HG02759 (cell line): ENCODE measurements around the gene IER5.
"Not testable (repeated sequence)": the region's sequence is repeated elsewhere in the genome, so short reads cannot be mapped to it uniquely, and the experiment has no call there.

Experiments used
- ATAC-seq: cut with Tn5 transposase; IDR thresholded peaks from one replicate; pipeline ENCODE4 v1.9.1; 2021; ENCODE audit warnings: mild to moderate bottlenecking, moderate library complexity; ENCODE audit not compliant: unreplicated experiment

Gene IER5

GRCh38 chr1:181088079-181089016 lies at the start of gene IER5:
Gene IER5, plus strand, starts transcription at chr1:181088700. Its CDS starts 203 bp downstream, at chr1:181088903.
- ATAC-seq, result peak; percentile 76

- no peak for ATAC-seq
These were observed 48.1 kb upstream of the IER5 start for GRCh38 chr1:181040284-181040865.

GRCh38 chr1:181043025-181043888 lies 45.2 kb upstream of the IER5 start:
- no peak for ATAC-seq

GRCh38 chr1:181044449-181044966 lies 44.0 kb upstream of the IER5 start:
- ATAC-seq, result peak; percentile 93

- not testable (repeated sequence) for ATAC-seq
These were observed 42.6 kb upstream of the IER5 start for GRCh38 chr1:181045946-181046345.

- ATAC-seq, result no peak
These were observed 39.1 kb upstream of the IER5 start for GRCh38 chr1:181049378-181049777.

- no peak for ATAC-seq
These were observed 37.6 kb upstream of the IER5 start for GRCh38 chr1:181050922-181051321.

- no peak for ATAC-seq
These were observed 31.9 kb upstream of the IER5 start for GRCh38 chr1:181056560-181056959.

GRCh38 chr1:181057079-181057478 lies 31.4 kb upstream of the IER5 start:
- no peak for ATAC-seq

- ATAC-seq, result no peak
These were observed 29.1 kb upstream of the IER5 start for GRCh38 chr1:181059435-181059834.

- ATAC-seq, result no peak
These were observed 28.4 kb upstream of the IER5 start for GRCh38 chr1:181060066-181060465.

GRCh38 chr1:181060947-181061346 lies 27.6 kb upstream of the IER5 start:
- ATAC-seq, result not testable (repeated sequence)

GRCh38 chr1:181061487-181061886 lies 27.0 kb upstream of the IER5 start:
- ATAC-seq, result no peak

GRCh38 chr1:181061891-181062835 lies 26.3 kb upstream of the IER5 start:
- peak; percentile 86 for ATAC-seq

- peak; percentile 72 for ATAC-seq
These were observed 25.6 kb upstream of the IER5 start for GRCh38 chr1:181062836-181063428.

- ATAC-seq, result no peak
These were observed 24.4 kb upstream of the IER5 start for GRCh38 chr1:181064011-181064623.

GRCh38 chr1:181064702-181065101 lies 23.8 kb upstream of the IER5 start:
- ATAC-seq, result no peak

GRCh38 chr1:181073638-181074037 lies 14.9 kb upstream of the IER5 start:
- no peak for ATAC-seq

- ATAC-seq, result no peak
These were observed 12.6 kb upstream of the IER5 start for GRCh38 chr1:181075766-181076350.
